Measurements from ENCODE around the gene ZFHX3.

ZFHX3 gene

GRCh38 chr16:72796222-72796621 lies 251.7 kb downstream of the ZFHX3 start:
- H3K9me3 Mint-ChIP-seq (ENCODE audit: low read depth): no peaks in the 10 kb centered on the region
- H3K27ac Mint-ChIP-seq: no peak overlapping the region
- no peaks in the 10 kb centered on the region for H3K27me3 Mint-ChIP-seq
- no peak overlapping the region for H3K4me3 Mint-ChIP-seq
- H3K4me1 Mint-ChIP-seq (ENCODE audit: low read depth): no peaks in the 10 kb centered on the region
- H3K36me3 Mint-ChIP-seq: peaks cover 9% of the 10 kb centered on the region

GRCh38 chr16:72794986-72795385 lies 252.9 kb downstream of the ZFHX3 start:
- Mint-ChIP-seq H3K4me1 (ENCODE audit: low read depth) (no peaks in the 10 kb centered on the region), H3K9me3 (ENCODE audit: low read depth) (no peaks in the 10 kb centered on the region), H3K27ac (no peak overlapping the region), H3K4me3 (no peak overlapping the region), H3K27me3 (no peaks in the 10 kb centered on the region), H3K36me3 (peaks cover 9% of the 10 kb centered on the region)

- Mint-ChIP-seq H3K27me3 (no peaks in the 10 kb centered on the region), H3K9me3 (ENCODE audit: low read depth) (no peaks in the 10 kb centered on the region), H3K4me3 (no peak overlapping the region), H3K36me3 (peaks cover 9% of the 10 kb centered on the region), H3K4me1 (ENCODE audit: low read depth) (no peaks in the 10 kb centered on the region), H3K27ac (no peak overlapping the region)
These were observed 253.6 kb downstream of the ZFHX3 start for GRCh38 chr16:72794319-72794718.

GRCh38 chr16:72793716-72794115 lies 254.2 kb downstream of the ZFHX3 start:
- peaks cover 2% of the 10 kb centered on the region for H3K4me1 Mint-ChIP-seq (ENCODE audit: low read depth)
- H3K9me3 Mint-ChIP-seq (ENCODE audit: low read depth): no peaks in the 10 kb centered on the region
- no peak overlapping the region for H3K27ac Mint-ChIP-seq
- H3K36me3 Mint-ChIP-seq: peaks cover 9% of the 10 kb centered on the region
- peaks cover 2% of the 10 kb centered on the region for H3K27me3 Mint-ChIP-seq
- no peak overlapping the region for H3K4me3 Mint-ChIP-seq

DNA sequence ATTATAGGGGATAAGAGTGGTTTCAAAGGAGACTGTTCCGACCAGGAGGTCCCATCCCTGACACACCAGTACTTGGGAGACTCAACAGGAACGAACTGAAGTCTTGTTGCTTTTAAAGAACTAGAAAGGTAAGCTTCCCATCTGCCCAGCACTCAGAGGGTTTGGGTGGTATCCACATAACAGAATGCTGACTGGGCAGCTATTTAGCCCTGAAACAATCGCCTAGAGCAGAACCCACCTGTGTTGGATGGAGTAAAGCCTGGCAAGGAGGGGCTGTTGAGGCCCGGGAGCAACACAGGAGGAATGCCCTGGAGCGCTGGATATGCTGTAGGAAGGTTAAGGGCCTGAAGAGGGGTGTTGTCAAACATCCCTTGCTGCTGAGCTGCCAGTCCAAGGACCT lies 254.9 kb downstream of the ZFHX3 start:
- Mint-ChIP-seq H3K4me3 (no peak overlapping the region), H3K27me3 (peaks cover 2% of the 10 kb centered on the region), H3K4me1 (ENCODE audit: low read depth) (peaks cover 9% of the 10 kb centered on the region)

GRCh38 chr16:72791786-72792185 lies 256.1 kb downstream of the ZFHX3 start:
- H3K36me3 Mint-ChIP-seq: peaks cover 7% of the 10 kb centered on the region
- no peak overlapping the region for H3K4me3 Mint-ChIP-seq
- H3K9me3 Mint-ChIP-seq (ENCODE audit: low read depth): no peaks in the 10 kb centered on the region
- peaks cover 14% of the 10 kb centered on the region for H3K4me1 Mint-ChIP-seq (ENCODE audit: low read depth)
- no peak overlapping the region for H3K27ac Mint-ChIP-seq
- peaks cover 2% of the 10 kb centered on the region for H3K27me3 Mint-ChIP-seq

More for the DNA sequence above, 254.9 kb downstream of the ZFHX3 start:
- H3K36me3 Mint-ChIP-seq: peaks cover 9% of the 10 kb centered on the region
- H3K27ac Mint-ChIP-seq: no peak overlapping the region
- no peaks in the 10 kb centered on the region for H3K9me3 Mint-ChIP-seq (ENCODE audit: low read depth)

DNA sequence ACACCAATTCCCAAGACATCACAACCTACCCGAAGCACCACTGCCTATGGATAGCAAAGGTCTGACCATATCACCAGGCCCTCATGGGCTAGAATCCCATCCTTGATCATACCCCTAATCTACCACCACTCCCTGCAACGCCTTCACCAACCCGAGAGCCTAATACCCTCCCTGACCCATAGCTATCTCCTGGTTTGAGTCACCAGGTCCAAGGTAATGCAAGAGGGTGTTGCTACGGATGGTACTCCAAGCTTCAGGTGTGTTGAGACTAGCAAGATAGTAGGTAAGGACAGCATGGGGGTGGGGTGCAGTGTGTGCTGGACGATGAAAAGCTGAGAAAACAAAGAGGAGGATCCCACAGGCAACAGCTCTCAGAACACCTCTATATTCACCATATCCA lies 258.0 kb downstream of the ZFHX3 start:
- Mint-ChIP-seq H3K27ac (no peak overlapping the region), H3K4me3 (no peak overlapping the region), H3K4me1 (ENCODE audit: low read depth) (peaks cover 21% of the 10 kb centered on the region), H3K9me3 (ENCODE audit: low read depth) (no peaks in the 10 kb centered on the region), H3K36me3 (no peaks in the 10 kb centered on the region), H3K27me3 (peaks cover 2% of the 10 kb centered on the region)

DNA sequence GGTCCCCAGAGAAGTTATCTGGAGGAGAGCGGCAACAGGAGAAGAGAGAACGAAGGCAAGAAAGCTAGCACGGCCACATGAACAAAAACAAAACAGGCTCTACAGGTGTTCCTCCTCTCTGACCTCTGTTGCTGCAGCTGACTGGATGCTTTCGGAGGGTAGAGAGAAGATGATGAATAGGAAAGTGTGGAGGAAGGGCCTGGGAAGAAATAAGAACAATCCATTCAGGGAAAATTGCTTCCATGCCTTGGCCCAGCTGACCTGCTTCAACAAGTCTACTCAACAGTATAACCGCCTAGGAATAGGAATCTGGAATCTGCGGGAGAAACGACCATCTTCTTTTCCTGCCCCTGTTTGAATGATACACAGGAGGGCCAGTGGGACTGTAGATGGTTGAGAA lies 258.5 kb downstream of the ZFHX3 start:
- no peak overlapping the region for H3K27ac Mint-ChIP-seq
- H3K36me3 Mint-ChIP-seq: no peaks in the 10 kb centered on the region
- peak overlapping the region; percentile 57 for H3K4me3 Mint-ChIP-seq
- peaks cover 21% of the 10 kb centered on the region for H3K4me1 Mint-ChIP-seq (ENCODE audit: low read depth)
- peaks cover 2% of the 10 kb centered on the region for H3K27me3 Mint-ChIP-seq
- no peaks in the 10 kb centered on the region for H3K9me3 Mint-ChIP-seq (ENCODE audit: low read depth)

GRCh38 chr16:72788269-72788809 lies 259.6 kb downstream of the ZFHX3 start:
- Mint-ChIP-seq H3K9me3 (ENCODE audit: low read depth) (no peaks in the 10 kb centered on the region), H3K4me3 (peak overlapping the region; percentile 91), H3K36me3 (no peaks in the 10 kb centered on the region), H3K4me1 (ENCODE audit: low read depth) (peaks cover 25% of the 10 kb centered on the region), H3K27ac (peak overlapping the region; percentile 86), H3K27me3 (peaks cover 2% of the 10 kb centered on the region)

DNA sequence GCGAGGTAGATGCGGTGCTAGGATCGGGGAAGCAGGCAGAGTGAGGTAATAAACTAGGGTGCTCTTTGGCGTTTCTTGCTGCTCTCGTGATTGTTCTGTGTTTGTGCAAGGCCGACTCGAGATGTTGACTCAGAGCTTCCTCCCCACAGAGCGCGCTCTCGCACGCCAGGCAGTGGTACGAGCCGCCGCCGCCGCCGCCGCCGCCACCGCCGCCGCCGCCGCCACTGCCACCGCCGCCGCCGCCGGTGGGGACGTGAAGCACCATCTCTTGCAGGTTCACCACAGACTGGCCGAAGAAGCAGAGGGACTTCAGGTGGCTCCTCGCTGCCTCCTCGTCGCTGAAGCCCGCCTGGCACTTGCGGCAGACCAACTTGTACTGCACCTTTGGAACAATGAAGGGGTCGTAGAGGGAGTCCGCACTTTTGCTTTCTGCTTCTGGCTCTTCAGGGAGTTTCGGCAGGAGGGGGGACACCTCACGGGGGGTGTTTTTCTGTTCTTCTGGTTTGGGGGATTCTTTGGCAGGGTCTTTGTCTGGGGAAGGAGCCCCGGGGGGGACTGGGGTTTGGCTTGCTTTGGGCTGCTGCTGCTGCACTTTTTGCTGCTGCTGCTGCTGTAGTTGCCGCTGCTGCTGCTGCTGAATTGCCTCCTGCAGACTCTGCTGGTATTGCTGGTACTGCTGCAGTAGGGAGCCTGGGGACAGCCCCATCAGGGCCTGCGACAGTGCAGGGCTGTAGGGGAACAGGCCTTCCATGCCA lies 260.2 kb downstream of the ZFHX3 start:
- H3K4me3 Mint-ChIP-seq: peak overlapping the region; percentile 91
- peaks cover 25% of the 10 kb centered on the region for H3K4me1 Mint-ChIP-seq (ENCODE audit: low read depth)
- peaks cover 2% of the 10 kb centered on the region for H3K27me3 Mint-ChIP-seq
- H3K9me3 Mint-ChIP-seq (ENCODE audit: low read depth): no peaks in the 10 kb centered on the region
- H3K27ac Mint-ChIP-seq: peak overlapping the region; percentile 88
- no peaks in the 10 kb centered on the region for H3K36me3 Mint-ChIP-seq

GRCh38 chr16:72787130-72787513 lies 260.8 kb downstream of the ZFHX3 start:
- peak overlapping the region; percentile 91 for H3K4me3 Mint-ChIP-seq
- peaks cover 25% of the 10 kb centered on the region for H3K4me1 Mint-ChIP-seq (ENCODE audit: low read depth)
- H3K9me3 Mint-ChIP-seq (ENCODE audit: low read depth): no peaks in the 10 kb centered on the region
- peaks cover 2% of the 10 kb centered on the region for H3K27me3 Mint-ChIP-seq
- H3K27ac Mint-ChIP-seq: peak overlapping the region; percentile 88
- H3K36me3 Mint-ChIP-seq: no peaks in the 10 kb centered on the region

DNA sequence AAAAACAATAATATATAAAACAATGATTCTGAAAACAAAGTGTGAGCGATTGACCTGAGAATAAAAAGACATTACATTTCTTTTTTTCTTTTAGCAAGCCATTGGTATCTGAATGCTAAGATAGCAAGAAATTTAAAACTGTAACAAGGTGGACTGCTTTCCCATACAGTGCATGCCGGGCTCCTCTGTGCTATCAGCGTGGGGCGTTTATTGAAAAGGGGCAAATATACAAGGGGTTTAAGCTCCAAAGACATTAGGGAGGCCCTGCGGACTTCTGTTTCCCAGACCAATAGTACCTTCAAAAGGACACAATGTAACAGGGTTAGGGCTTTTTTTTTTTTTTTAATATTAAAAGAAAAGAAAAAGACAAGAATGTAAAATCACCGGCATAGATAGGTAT lies 261.3 kb downstream of the ZFHX3 start:
- H3K4me1 Mint-ChIP-seq (ENCODE audit: low read depth): peaks cover 25% of the 10 kb centered on the region
- no peaks in the 10 kb centered on the region for H3K36me3 Mint-ChIP-seq
- H3K27ac Mint-ChIP-seq: no peak overlapping the region
- peak overlapping the region; percentile 91 for H3K4me3 Mint-ChIP-seq
- peaks cover 2% of the 10 kb centered on the region for H3K27me3 Mint-ChIP-seq
- no peaks in the 10 kb centered on the region for H3K9me3 Mint-ChIP-seq (ENCODE audit: low read depth)

DNA sequence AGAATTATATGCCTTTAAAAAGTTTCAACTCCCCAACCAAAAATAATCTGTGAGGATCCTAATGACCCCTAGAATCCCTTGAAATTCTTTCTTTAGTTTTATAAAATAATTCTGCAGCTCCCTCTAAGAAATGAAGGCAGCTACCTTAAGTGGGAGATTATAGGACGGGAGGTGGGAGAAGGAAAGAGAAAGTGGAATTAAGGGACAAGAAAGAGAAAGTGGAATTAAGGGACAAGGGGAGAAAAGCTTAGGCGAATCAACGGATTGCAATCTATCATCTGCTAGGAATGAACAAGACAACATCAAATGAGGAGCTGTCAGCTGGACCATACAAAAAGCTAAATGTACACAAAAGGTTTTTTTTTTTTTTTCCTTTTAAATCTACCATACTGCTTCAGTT lies 262.0 kb downstream of the ZFHX3 start:
- no peak overlapping the region for H3K27ac Mint-ChIP-seq
- H3K9me3 Mint-ChIP-seq (ENCODE audit: low read depth): no peaks in the 10 kb centered on the region
- peaks cover 25% of the 10 kb centered on the region for H3K4me1 Mint-ChIP-seq (ENCODE audit: low read depth)
- peak overlapping the region; percentile 49 for H3K4me3 Mint-ChIP-seq
- H3K36me3 Mint-ChIP-seq: no peaks in the 10 kb centered on the region
- peaks cover 2% of the 10 kb centered on the region for H3K27me3 Mint-ChIP-seq

DNA sequence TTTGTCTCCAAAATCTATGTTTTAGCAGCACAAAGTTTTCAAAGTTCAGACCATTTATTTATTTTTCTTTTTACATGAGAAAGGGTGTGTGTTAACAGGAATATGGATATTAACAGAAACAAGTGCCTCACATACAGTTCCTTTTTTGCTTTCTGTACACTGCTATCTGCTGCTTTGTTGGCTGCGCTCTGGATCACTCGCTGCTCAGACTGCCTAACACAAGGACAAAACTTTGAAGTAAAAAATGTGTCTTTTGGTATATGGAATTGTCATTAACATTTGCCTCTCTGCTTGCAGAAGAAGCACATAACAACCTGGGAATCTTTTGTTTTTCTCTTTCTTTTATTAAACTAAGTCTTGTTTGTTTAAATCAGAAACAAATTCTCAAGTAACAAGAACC lies 262.8 kb downstream of the ZFHX3 start:
- Mint-ChIP-seq H3K4me3 (no peak overlapping the region), H3K9me3 (ENCODE audit: low read depth) (no peaks in the 10 kb centered on the region), H3K27me3 (peaks cover 2% of the 10 kb centered on the region), H3K27ac (no peak overlapping the region), H3K36me3 (no peaks in the 10 kb centered on the region), H3K4me1 (ENCODE audit: low read depth) (peaks cover 25% of the 10 kb centered on the region)

DNA sequence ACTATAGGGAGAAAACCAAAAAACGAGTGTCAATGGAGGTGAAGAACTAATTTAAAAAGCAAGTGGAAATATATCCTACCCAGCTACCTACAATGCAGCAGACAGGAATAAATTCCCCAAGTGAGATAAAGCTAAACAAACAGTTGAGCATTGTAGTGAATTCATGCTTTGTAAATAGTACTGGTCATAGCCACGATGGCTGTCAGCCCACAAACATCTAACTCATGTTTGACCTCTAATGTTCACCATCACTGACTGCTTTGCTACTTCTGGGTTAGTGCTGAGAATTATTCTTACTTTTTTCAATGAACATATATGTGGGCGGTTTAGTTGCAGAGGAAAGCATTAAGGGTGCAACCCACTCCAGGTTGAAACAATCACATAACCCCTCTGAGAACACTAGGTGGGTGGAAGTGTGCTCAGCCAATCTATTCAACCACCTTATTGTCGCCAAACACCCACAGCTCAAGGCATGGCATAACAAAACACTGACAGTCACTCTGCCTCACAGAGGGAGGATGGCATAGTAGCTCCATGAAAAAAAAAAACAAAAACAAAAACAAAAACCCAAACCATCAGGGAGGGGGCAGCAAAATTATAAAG lies 264.1 kb downstream of the ZFHX3 start:
- no peaks in the 10 kb centered on the region for H3K27me3 Mint-ChIP-seq
- no peaks in the 10 kb centered on the region for H3K9me3 Mint-ChIP-seq (ENCODE audit: low read depth)
- H3K36me3 Mint-ChIP-seq: no peaks in the 10 kb centered on the region
- no peak overlapping the region for H3K4me3 Mint-ChIP-seq
- H3K4me1 Mint-ChIP-seq (ENCODE audit: low read depth): peaks cover 23% of the 10 kb centered on the region
- H3K27ac Mint-ChIP-seq: no peak overlapping the region

All from activated naive CD8-positive, alpha-beta T cell (primary cell).